HG03135 (cell line): ENCODE measurements around the gene IBTK.
"Not testable (repeated sequence)": the region's sequence is repeated elsewhere in the genome, so short reads cannot be mapped to it uniquely, and the experiment has no call there.

Source experiments
- ATAC-seq: cut with Tn5 transposase; IDR thresholded peaks from one replicate; pipeline ENCODE4 v1.9.1; 2021; ENCODE audit warnings: mild to moderate bottlenecking, moderate library complexity; ENCODE audit not compliant: unreplicated experiment

The IBTK gene, protein sequence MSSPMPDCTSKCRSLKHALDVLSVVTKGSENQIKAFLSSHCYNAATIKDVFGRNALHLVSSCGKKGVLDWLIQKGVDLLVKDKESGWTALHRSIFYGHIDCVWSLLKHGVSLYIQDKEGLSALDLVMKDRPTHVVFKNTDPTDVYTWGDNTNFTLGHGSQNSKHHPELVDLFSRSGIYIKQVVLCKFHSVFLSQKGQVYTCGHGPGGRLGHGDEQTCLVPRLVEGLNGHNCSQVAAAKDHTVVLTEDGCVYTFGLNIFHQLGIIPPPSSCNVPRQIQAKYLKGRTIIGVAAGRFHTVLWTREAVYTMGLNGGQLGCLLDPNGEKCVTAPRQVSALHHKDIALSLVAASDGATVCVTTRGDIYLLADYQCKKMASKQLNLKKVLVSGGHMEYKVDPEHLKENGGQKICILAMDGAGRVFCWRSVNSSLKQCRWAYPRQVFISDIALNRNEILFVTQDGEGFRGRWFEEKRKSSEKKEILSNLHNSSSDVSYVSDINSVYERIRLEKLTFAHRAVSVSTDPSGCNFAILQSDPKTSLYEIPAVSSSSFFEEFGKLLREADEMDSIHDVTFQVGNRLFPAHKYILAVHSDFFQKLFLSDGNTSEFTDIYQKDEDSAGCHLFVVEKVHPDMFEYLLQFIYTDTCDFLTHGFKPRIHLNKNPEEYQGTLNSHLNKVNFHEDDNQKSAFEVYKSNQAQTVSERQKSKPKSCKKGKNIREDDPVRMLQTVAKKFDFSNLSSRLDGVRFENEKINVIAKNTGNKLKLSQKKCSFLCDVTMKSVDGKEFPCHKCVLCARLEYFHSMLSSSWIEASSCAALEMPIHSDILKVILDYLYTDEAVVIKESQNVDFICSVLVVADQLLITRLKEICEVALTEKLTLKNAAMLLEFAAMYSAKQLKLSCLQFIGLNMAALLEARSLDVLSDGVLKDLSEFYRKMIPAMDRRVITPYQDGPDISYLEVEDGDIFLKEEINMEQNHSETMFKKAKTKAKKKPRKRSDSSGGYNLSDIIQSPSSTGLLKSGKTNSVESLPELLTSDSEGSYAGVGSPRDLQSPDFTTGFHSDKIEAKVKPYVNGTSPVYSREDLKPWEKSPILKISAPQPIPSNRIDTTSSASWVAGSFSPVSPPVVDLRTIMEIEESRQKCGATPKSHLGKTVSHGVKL (N-terminal part only)

GRCh38 chr6:82247505-82248272 is at the start of gene IBTK:
TSS of gene IBTK (minus strand) at chr6:82247744. CDS start at chr6:82240486, 7,258 bp downstream.
- peak; percentile 86 for ATAC-seq

DNA sequence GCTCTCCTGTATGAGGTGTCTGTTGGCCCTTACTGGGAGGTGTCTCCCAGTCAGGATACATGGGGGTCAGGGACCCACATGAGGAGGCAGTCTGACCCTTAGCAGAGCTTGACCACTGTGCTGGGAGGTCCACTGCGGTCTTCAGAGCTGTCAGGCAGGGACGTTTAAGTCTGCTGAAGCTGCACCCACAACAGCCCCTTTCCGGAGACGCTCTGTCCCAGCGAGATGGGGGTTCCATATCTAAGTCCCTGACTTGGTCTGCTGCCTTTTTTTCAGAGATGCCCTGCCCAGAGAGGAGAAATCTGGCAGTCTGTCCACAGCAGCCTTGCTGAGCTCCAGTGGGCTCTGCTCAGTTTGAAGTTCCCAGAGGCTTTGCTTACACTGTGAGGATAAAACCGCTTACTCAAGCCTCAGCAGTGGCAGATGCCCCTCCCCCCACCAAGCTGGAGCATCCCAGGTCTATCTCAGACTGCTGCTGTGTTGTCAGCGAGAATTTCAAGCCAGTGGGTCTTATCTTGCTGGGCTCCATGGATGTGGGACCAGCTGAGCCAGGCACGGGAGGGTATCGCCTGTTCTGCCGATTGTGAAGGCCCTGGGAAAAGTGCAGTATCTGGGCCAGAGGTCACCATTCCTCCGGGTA is 36.3 kb upstream of the IBTK start:
- no peak for ATAC-seq

- ATAC-seq = not testable (repeated sequence)
These were observed 34.0 kb upstream of the IBTK start for GRCh38 chr6:82281550-82281949.

DNA sequence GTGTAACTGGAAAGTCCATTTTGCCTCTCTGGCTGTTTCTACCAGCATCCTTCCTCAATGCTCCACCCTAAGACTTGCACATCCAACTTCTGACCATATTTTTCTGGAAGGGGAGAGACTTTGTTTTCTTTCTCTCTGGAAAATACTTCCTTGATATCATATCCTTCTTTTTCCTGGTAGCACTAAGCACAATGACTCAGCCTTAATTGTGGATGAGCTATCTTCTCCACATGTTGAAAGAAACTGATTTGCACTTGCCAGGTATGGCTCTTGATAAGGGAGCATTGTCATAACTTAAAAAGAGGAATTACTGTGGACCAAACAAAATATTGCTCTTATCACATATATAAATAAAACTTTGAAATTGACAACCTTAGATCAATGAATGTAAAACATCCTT is 30.1 kb upstream of the IBTK start:
- ATAC-seq = no peak

DNA sequence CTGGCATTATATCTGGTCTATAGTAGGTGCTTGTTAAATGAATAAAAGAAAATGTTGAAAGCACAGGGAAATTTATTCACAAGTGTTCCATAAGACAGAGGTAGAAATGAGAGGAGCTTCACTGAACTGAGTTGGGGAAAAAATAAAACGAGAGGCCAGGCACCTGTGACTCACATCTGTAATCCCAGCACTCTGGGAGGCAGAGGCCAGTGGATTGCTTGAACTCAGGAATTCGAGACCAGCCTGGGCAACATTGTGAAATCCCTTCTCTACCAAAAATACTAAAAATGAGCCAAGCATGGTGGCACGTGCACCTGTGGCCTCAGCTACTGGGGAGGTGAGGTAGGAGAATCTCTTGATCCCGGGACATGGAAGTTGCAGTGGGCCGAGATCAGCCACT is 28.1 kb upstream of the IBTK start:
- no peak for ATAC-seq

DNA sequence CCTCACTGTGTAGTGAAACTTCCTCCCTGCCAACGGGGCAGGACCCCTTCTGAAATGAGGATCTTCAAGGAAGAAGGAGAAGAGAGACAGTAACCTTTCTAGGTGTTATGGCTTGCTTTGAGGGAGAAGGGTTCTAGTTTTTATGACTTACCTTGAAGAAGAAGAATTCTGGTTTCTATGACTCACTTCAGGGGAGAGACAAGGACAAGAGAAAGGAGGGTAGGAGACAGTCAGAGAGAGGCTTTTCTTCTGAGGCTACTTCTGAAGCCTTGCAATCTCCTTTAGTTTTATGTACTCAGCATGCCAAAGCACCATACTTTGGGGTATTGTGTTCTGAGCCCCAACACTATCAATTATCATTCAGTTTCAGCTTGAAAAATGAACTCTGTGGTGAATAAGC is 25.8 kb upstream of the IBTK start:
- no peak for ATAC-seq

GRCh38 chr6:82270881-82271635 is 23.5 kb upstream of the IBTK start:
- ATAC-seq = no peak

DNA sequence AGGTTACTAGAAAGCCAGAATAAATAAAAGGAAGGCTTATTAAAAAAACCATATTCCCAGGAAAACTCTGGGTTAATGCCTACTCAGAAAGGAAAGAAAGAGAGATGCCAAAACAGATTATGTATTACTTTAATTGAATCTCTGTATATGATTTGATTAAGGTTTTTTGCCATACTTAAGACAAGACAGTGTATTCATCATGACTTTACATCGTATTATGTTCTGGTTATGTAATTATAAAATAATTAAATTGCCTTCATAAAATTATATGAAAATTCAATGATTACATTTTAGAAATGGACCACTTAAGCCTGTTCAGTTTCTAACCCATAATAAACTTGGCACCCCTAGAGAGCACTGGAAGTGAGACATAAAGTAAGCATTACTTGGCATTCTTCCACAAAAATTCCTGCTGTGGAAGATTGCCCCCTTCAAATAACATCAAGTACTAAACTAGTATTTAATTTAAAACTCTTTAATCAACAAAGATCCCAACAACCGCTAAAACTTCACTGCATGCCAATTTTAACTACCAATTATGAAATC is 20.8 kb upstream of the IBTK start:
- no peak for ATAC-seq

DNA sequence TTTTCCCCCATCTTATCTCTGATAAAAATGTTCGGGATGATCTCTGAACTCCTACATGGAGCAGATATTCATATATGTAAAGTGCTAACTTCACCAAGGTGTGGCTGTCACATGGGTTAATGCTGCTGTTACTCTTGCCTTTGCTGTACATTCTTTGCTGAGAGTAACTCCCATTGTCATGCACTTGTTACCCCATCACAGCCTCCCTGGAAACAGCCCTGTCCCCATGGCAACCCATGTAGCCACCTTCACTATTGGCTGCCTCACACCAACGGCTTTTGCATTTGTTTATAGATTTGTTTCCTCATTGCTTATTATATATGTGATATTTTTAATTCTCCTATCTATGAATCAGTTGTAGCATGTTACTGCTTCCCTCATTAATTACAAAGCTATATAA is 17.3 kb upstream of the IBTK start:
- ATAC-seq = no peak

DNA sequence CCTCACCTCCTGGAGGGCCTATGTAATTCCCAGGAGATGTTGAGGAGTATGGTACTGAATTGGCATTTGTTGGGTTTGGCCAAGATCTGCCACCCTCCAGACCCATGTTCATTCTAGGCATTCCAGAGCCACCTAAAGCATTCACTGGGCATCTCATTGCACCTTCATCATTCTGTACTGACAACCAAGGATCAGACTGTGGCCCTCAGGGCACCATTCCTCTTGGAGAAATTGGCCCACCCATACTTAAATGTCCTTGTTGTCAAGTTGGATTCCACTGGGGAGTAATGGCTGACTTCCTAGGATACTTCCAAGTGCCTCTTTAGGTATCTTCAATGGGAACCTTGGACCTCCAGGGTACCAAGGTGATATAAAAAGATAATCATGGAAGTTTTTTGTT is 16.8 kb upstream of the IBTK start:
- ATAC-seq = no peak

DNA sequence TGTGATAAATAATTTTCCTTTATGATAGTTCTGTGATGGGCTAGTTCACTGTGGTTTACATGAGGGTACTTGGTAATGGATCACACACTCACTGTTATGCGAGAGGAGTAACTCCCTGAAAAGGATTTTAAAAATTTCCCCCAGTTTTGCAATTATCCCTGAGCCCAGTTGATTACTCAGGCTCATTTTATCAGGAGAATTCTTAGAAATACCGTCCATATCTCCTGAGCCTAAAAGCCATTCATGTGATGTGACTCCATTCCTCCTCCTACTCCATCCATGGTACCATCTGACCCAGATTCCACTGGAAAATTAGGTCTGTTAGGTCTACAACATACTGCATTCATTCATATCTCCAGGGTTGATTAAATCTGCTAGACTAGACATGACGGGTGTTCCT is 16.4 kb upstream of the IBTK start:
- ATAC-seq = no peak

DNA sequence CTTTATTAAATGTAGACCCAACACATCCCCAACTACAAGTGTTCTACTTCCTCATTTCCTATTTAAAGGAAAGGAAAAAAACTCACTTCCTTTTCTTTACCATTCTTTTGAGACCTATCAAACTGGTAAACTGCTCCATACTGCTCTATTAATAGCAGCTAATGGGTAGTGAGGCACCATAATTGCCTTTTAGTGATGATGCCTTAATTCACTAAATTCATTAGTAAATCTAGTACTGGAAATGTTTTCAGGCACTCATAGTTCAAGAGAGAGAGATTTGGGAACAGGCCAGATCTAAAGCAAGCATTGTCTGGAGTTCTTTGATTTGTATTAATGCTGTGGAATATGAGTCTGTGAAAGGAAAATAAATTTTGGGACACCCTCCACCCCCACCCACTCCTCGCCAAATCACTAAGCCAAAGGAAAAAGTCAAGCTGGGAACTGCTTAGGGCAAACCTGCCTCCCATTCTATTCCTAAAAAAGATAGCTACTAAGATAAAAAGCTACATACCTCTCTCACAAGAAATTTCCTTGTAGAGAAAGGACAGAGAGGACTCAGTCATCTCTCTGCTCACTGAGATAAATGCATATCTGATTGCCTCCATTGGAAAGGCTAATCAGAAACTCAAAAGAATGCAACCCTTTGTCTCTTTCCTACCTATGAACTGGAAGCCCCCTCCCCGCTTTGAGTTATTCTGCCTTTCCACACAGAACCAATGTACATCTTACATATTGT is 13.6 kb upstream of the IBTK start:
- no peak for ATAC-seq

- no peak for ATAC-seq
These were observed 11.8 kb upstream of the IBTK start for GRCh38 chr6:82259389-82259788.

GRCh38 chr6:82257088-82257774 is 9.7 kb upstream of the IBTK start:
- ATAC-seq = no peak

GRCh38 chr6:82254722-82255121 is 7.2 kb upstream of the IBTK start:
- ATAC-seq = not testable (repeated sequence)

DNA sequence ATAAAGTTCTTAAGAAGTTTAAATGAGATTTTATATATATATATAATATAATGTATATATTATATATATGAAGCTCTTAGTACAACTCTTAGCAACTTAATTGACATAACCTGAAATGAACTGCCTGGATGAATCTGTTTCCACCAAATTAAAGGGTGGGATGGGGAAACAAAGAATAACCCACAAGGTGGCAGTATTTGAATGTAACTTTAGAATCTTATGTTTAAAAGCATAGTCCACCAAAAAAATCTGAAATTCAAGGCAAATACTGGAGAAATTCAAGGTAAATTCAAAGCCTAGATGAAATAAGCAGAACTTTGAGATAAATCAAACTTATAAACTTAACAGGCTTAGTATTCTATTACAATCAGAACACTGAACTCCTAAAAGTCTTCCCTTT is 4.4 kb upstream of the IBTK start:
- ATAC-seq = no peak

GRCh38 chr6:82249381-82250253 is 2.1 kb upstream of the IBTK start:
- no peak for ATAC-seq
